ENCODE data around the gene RNFT2. TPM values are rescaled to one million over a fixed set of nuclear protein-coding genes. Genes with fewer than 3 reads are reported as not detected.
A peak's percentile ranks its signal among the peaks of the same experiment; 100 is the strongest.

The RNFT2 gene
- polyA plus RNA-seq, 1 donor from 2014 or later: 20.6 TPM

DNA sequence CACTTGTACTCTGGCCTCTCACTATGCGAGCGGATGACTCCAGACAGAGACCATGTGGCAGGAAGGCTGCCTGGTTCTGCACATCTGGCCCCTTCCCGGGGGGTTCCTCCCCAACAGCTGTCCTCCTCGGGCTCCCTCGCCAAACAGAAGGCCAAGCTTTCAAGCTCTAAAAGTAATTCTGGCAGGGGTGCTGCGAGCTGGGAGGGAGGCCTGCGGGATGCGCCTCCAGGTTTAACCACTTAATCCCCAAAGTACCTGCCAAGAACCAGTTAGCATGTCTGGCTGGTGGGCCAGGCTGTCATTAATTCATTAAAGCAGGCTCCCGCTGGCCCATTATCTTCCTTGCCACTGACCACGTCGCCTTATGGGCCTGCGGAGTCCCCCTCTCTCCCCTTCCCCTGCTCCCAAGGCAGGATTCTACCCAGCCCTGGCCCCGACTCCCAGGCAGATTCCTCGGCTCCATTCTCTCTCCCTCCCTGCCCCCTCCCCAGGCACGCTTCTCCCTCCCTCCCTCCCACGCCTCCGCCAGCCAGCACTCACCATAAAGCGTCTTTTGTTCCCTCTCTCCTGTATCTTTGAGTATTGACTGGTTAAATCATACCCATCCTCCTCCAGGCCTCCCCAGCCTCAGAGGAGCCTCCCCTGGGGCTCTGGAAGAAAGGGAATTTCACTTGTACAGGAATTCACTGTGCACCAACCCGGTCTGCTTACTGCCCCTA, 138.2 kb downstream of the RNFT2 start:
- no peak for TF ChIP-seq EZH2 (IDR thresholded peaks at IDR 0.05; ENCODE audit: borderline replicate concordance, insufficient read depth, low read length, poor library complexity, severe bottlenecking)
- TF ChIP-seq, protein P1, sequence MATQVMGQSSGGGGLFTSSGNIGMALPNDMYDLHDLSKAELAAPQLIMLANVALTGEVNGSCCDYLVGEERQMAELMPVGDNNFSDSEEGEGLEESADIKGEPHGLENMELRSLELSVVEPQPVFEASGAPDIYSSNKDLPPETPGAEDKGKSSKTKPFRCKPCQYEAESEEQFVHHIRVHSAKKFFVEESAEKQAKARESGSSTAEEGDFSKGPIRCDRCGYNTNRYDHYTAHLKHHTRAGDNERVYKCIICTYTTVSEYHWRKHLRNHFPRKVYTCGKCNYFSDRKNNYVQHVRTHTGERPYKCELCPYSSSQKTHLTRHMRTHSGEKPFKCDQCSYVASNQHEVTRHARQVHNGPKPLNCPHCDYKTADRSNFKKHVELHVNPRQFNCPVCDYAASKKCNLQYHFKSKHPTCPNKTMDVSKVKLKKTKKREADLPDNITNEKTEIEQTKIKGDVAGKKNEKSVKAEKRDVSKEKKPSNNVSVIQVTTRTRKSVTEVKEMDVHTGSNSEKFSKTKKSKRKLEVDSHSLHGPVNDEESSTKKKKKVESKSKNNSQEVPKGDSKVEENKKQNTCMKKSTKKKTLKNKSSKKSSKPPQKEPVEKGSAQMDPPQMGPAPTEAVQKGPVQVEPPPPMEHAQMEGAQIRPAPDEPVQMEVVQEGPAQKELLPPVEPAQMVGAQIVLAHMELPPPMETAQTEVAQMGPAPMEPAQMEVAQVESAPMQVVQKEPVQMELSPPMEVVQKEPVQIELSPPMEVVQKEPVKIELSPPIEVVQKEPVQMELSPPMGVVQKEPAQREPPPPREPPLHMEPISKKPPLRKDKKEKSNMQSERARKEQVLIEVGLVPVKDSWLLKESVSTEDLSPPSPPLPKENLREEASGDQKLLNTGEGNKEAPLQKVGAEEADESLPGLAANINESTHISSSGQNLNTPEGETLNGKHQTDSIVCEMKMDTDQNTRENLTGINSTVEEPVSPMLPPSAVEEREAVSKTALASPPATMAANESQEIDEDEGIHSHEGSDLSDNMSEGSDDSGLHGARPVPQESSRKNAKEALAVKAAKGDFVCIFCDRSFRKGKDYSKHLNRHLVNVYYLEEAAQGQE (IDR thresholded peaks at IDR 0.05; ENCODE audit: borderline replicate concordance): no peak
- TF ChIP-seq, protein P2, sequence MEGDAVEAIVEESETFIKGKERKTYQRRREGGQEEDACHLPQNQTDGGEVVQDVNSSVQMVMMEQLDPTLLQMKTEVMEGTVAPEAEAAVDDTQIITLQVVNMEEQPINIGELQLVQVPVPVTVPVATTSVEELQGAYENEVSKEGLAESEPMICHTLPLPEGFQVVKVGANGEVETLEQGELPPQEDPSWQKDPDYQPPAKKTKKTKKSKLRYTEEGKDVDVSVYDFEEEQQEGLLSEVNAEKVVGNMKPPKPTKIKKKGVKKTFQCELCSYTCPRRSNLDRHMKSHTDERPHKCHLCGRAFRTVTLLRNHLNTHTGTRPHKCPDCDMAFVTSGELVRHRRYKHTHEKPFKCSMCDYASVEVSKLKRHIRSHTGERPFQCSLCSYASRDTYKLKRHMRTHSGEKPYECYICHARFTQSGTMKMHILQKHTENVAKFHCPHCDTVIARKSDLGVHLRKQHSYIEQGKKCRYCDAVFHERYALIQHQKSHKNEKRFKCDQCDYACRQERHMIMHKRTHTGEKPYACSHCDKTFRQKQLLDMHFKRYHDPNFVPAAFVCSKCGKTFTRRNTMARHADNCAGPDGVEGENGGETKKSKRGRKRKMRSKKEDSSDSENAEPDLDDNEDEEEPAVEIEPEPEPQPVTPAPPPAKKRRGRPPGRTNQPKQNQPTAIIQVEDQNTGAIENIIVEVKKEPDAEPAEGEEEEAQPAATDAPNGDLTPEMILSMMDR (IDR thresholded peaks at IDR 0.05; ENCODE audit: poor library complexity, severe bottlenecking): no peak
- TF ChIP-seq MXI1 (conservative IDR thresholded peaks at IDR 0.05; ENCODE audit: poor library complexity, severe bottlenecking): no peak
- Histone ChIP-seq H3K27me3 (ENCODE audit: insufficient read depth, low read depth, low read length) (peaks cover 46% of the 10 kb centered on the region), H4K20me1 (ENCODE audit: insufficient read depth) (no peaks in the 10 kb centered on the region), H3K27ac (ENCODE audit: low read length) (no peak overlapping the region), H3K9me2 (ENCODE audit: insufficient read depth, low read length) (no peaks in the 10 kb centered on the region), H3K4me2 (ENCODE audit: low read length) (no peak overlapping the region), H3K4me3 (ENCODE audit: low read length) (peak overlapping the region; percentile 7), H3K9ac (ENCODE audit: low read length) (no peak overlapping the region), H3F3A (ENCODE audit: insufficient read depth, low read length, poor library complexity, severe bottlenecking) (no peaks in the 10 kb centered on the region), H3K9me3 (ENCODE audit: low read length) (peaks cover 6% of the 10 kb centered on the region), H3K36me3 (ENCODE audit: insufficient read depth, low read length) (no peaks in the 10 kb centered on the region), H3K79me2 (replicated peaks; ENCODE audit: insufficient read depth, low read length) (no peaks in the 10 kb centered on the region), H2AFZ (ENCODE audit: low read depth, low read length) (no peak overlapping the region)

DNA sequence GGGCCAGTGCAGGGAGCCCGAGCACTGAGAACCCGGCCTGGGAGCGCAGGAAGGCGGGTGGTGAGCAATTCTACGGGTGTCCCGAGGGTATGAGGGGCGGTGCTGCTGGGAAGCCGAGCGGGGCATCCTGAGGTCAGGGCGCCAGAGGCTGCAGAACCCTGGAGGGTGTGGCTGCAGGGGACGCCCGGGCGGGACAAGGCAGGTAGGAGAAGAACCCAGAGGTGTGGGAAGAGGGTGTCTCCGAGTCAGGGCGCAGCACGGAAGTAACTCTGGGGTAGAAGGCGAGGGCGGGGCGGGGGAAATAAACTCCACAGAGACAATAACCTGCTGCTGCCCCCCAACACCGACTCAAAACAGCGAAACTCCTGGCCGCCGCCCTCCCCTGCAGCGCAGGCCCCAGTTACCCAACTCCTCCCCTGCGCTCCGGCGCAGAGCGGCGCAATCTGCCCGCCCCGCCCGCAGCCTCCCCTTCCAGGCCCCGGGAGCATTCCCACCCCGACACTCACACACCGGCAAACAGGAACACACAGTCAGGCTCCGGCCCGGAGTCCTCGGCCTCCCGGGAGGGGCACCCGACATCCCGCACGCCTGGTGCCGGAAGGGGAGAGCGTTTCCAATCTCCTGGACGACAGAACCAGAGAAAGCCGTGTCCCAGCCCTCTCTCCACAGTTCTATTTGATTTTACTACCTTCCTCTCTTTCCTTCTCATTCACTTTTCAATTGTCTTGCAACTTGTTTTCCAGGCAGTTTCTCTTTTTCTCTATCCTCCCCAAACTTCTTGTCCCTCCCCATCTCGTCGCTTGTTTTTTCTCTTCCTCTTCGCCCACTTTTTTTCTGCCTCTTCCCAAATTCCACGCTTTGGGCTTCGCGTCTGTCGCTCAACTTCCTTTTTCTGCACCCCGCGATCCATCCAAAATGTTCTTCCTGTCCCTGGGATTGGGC, 140.7 kb downstream of the RNFT2 start:
- Histone ChIP-seq H3K4me2 (ENCODE audit: low read length) (peak overlapping the region; percentile 10), H3K27me3 (ENCODE audit: insufficient read depth, low read depth, low read length) (peaks cover 71% of the 10 kb centered on the region)
- no peak for TF ChIP-seq EP300 (conservative IDR thresholded peaks at IDR 0.05; ENCODE audit: poor library complexity, severe bottlenecking)
- TF ChIP-seq SMC3 (conservative IDR thresholded peaks at IDR 0.05; ENCODE audit: poor library complexity): no peak
- no peak for TF ChIP-seq RAD21 (conservative IDR thresholded peaks at IDR 0.05)
- TF ChIP-seq POLR2AphosphoS5 (IDR thresholded peaks at IDR 0.05): no peak
- no peak for TF ChIP-seq EZH2 (IDR thresholded peaks at IDR 0.05; ENCODE audit: borderline replicate concordance, insufficient read depth, low read length, poor library complexity, severe bottlenecking)
- TF ChIP-seq MXI1 (conservative IDR thresholded peaks at IDR 0.05; ENCODE audit: poor library complexity, severe bottlenecking): no peak

More for the DNA sequence above, 140.7 kb downstream of the RNFT2 start:
- Histone ChIP-seq H3F3A (ENCODE audit: insufficient read depth, low read length, poor library complexity, severe bottlenecking) (no peaks in the 10 kb centered on the region), H3K27ac (ENCODE audit: low read length) (no peak overlapping the region), H3K9me2 (ENCODE audit: insufficient read depth, low read length) (no peaks in the 10 kb centered on the region), H3K36me3 (ENCODE audit: insufficient read depth, low read length) (no peaks in the 10 kb centered on the region), H3K9ac (ENCODE audit: low read length) (peak overlapping the region; percentile 18), H2AFZ (ENCODE audit: low read depth, low read length) (no peak overlapping the region), H3K4me3 (ENCODE audit: low read length) (peak overlapping the region; percentile 69), H3K9me3 (ENCODE audit: low read length) (peaks cover 6% of the 10 kb centered on the region), H3K79me2 (replicated peaks; ENCODE audit: insufficient read depth, low read length) (no peaks in the 10 kb centered on the region), H4K20me1 (ENCODE audit: insufficient read depth) (no peaks in the 10 kb centered on the region)

All from neural cell (in vitro differentiated cells).